HG03442 (cell line): ENCODE results near the gene LIG1.
"Not testable (repeated sequence)": the region's sequence is repeated elsewhere in the genome, so short reads cannot be mapped to it uniquely, and the experiment has no call there.

Experiments used
- ATAC-seq: cut with Tn5 transposase; IDR thresholded peaks from one replicate; pipeline ENCODE4 v1.9.1; 2021; ENCODE audit warnings: mild to moderate bottlenecking, moderate library complexity; ENCODE audit not compliant: unreplicated experiment

LIG1 gene

DNA sequence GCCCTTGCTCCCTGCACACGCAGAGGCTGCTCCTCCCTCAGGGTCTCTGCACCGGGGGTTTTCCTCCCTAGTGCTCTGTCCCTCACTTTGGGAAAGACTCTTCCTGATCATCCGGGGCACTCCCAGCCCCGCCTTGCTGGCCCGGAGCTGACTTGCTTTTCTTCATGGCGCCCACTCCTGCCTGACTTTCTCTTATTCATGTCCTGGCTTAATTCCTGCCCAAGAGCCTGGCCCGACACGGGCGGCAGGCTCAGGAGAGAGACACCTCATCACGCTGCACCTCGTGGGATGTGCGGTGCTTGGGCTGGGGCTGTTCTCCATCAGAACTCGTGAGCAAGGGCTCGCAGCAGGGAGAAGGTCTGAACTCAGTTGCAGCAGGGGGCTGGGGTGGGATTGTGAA lies 47.7 kb downstream of the LIG1 start:
- ATAC-seq: no peak

DNA sequence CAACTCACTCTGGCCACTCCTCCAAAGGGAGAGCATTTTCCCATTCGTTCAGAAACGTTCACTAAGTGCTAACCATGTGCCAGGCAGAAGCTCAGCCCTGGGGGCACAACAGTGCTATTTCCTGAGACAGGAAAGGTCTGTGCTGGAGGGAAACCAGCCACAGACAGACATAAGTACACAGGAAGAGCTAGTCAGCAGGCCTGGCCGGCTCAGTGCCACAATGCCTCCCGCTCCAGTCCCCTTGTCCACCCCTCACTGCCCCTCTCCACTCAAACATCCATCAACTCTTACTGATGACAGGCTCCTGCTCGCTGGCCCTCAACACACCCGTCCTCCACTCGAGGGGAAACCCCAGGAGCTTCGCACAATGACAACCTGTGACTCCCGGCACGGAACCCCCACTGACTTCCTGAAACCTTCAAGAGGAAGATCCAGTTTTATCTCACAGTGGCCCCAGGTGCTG lies 48.2 kb downstream of the LIG1 start:
- ATAC-seq: no peak

DNA sequence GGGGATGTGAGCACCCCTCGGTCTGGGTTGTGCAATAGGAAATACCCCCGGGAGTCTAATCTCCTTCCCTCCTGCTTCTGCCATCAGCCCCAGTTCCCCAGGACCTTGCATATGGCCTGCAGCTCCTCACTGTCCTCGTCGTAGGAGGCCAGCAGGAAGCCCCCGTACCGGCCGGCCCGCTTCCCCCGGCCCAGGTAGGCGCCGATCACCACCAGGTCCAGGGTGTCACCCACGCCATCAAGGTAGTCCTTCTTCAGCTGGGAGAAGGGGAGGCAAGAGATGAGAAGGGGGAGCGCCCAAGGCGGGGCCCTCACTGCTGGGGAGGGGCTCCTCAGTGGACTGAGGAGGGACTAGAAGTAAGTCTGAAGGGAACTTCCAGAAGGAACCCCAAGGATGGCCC lies 49.1 kb downstream of the LIG1 start:
- no peak for ATAC-seq

DNA sequence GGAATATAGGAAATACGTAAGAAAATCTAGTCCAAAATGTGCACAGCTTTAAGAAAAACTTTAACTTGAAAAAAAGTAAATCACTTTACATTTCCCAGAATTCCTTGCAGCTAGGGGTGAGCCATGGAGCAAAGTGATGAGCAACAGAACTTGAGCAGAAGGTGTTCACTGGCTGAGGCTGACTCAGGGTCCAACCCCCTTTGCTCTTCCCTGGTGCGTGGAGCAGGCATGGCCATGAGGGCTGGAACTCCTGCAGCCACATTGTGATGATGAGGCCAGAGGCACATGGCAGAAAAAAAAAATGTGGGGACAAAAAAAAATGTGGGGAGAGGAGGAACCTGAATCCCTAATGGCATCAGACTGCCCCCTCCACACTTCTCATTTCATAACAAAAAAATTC lies 49.6 kb downstream of the LIG1 start:
- ATAC-seq: no peak

DNA sequence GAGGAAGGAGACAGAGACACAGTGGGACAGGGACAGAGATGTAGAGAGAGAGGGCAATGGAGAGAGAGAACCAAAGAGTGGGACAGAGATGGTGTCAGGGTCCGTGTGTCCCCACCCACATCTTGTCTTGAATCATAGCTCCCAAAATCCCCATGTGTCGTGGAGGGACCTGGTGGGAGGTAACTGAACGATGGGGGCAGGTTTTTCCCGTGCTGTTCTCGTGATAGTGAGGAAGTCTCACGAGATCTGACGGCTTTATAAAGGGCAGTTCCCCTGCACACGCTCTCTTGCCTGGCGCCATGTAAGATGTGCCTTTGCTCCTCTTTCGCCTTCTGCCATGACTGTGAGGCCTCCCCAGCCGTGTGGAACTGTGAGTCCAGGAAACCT lies 52.0 kb downstream of the LIG1 start:
- ATAC-seq: no peak

DNA sequence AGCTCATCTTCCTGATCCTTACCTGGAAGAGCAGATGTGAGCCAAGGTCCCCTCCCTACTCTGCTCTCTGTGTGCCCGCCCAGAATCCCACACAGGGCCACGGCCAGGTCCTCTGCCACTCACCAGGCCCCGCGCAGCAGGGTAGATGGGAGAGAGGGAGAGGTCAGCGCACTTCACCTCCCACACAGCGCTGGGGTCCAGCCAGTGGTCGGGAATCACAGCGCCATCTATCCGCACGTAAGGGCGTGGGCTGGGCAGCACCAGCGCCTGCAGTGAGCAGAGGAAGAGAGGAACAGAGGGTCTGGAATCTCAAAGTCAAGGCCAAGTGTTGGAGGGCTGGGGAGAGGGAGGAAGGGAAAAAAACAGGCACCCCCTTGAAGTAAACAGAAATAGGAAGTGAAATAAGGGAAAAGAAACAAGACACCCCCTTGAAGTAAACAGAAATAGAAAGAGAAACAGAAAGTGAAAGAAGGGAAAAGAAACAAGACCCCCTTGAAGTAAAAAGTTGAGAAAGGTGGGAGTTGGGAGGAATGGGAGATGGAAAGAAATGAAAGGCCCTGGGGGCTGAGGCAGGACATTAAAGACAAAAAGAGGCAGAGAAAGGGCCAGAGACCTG lies 52.5 kb downstream of the LIG1 start:
- no peak for ATAC-seq

DNA sequence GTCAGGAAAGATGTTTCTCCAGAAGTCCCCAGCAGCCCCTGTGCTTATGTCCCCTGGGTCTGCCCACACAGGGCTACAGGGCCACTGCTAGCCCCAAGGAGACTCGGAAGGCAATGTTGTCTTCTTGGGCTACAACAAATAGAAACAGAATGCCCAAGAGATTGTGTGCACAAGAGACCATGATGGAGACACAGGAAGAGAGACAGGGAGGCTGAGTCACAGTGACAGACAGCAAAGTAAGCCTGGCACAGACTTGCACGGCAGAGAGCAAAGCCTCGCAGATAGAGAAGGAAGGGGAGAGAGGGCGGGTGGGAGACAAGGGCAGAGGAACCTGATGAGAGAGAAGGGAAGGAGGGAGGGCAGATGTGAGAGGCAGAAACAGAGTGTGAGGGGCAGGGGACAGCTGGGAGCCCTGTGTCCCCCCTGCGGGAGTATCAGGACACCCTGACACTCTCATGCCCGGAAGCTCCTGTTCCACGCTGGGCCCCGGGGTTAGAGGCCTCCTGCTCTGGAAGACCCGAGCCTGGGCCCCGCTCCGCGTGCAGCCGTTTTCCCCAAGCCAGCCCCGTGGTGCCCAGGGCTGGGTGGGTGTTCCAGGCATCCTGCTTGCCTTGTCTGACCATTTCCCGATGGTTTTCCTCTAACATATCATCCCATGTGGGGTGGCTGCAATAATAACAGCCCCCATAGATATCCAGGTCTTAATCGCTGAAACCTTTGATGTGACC lies 56.8 kb downstream of the LIG1 start:
- no peak for ATAC-seq

DNA sequence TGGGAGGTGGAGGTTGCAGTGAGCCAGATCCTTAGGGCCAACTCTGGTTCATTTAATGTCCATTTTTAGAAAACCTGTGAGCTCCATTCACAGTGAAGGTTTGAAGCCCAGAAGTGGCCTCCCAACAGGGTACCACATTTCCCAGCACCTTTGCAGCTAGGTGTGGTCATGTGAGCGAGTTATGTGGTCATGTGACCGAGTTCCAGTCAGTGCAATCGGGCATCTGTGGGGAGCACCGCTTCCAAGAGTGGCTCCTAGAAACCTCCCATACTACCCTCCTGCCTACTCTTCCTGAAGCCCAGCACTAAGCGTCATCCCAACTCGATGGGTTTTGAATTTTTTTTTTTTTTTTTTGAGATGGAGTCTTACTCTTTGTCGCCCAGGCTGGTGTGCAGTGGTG lies 58.9 kb downstream of the LIG1 start:
- ATAC-seq: no peak

DNA sequence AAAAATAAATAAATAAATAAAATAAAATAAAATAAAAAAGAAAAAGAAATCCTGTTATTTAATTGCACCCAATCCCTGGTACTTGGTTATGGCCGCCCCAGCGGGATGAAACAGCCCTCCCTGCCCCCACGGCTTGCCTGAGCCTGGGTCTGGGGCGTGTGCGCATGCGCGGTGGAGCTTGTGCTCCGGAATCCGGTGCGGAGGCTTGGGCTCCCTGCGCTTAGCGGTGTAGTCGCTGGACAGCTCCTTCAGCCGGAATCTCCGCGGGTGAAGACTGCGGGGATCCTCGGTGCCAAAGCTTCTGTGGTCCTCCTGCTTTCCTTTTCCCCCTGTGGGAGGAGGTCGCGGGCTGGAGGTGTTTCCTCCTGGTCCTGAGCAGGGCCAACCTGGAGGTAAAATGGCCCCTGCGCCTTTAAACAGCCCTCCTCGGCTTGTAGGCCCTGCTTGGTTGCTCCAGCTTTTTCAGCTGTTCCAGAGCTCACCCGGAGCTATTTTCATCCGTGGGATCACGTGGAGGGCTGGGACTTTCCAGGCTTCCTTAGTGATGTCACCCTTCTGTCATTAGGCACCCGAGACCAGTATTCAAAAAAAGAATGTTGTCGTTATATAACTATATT lies 59.7 kb downstream of the LIG1 start, which contains the start of gene PLA2G4C:
Gene PLA2G4C (minus strand): TSS at position 468 of the 617 bp plus-strand sequence. CDS start 4,288 bp downstream, outside the sequence.
- ATAC-seq: no peak

DNA sequence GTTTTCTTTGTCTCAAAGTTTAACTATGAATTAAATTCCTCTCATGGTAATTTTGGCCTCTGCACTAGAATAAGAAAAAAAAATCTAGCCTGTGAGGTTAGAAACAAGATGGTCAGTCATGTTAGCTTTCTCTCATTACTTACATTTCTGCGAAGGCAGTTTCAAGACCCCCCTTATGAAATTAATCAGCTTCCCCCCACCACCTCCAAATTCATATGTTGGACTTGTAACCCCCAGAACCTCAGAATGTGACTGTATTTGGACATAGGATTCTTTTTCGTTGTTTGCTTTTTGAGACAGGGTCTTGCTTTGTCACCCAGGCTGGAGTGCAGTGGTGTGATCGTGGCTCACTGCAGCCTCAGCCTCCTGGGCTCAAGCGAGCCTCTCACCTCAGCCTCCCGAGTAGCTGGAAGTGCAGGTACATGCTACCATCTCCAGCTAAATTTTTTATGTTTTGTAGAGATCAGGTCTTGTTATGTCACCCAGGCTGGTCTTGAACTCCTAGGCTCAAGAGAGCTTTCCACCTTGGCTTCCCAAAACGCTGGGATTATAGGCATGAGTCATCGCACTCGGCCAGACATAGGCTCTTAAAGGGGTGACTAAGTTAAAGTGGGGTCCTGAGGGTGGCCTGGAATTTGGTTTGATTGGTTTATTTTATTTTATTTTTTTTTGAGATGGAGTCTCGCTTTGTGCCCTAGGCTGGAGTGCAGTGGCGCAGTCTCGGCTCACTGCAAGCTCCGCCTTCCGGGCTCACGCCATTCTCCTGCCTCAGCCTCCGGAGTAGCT lies 61.0 kb downstream of the LIG1 start:
- no peak for ATAC-seq

DNA sequence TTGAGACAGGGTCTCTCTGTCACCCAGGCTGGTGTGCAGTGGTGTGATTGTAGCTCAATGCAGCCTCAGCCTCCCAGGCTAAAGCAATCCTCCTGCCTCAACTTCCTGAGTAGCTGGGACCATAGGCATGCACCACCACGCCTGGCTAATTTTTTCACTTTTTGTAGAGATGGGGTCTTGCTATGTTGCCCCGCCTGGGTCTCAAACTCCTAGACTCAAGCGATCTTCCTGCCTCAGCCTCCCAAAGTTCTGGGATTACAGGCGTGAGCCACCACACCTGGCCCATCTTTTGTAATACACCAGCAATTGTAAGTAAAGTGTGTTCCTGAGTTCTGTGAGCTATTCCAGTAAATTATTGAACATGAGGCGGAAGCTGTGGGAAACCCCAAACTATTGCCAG lies 66.2 kb downstream of the LIG1 start:
- ATAC-seq: no peak

DNA sequence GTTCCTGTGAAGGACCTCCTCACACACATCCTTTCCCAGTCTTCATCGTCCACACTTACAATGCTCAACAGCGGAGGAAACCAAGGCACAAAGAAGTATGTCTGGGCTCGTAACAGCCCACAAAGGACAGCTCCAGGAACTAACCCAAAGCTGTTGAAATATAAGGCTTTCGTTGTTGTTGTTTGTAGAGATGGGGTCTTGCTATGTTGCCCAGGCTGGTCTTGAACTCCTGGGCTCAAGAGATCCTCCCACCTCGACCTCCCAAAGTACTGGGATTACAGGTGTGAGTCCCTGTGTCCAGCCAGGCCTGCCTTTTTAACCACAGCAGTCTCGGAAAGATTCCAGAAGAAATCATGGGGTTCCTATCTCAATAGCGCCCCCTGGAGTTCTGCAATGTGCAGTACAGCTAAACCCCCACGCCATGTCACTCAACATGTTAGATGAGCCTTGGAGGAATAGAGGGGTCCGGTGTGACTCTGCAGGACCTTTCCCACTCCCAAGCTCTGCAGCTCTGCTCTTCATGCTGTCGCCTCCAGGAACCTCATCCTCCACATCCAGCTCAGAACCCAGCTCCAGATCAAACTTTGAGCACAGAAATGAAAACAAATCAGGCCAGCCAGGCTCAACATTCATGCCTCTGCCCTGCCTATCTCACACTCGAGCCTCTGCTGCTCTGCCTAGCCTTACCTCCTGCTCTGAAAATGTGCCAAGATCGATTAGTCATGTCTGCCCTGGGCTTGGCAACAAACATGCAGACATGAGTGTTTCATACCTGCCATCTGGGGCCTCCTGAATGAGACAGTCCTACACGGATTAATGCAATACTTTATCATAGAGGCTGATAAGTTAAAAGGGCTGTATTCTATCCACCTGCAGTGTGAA lies 67.0 kb downstream of the LIG1 start:
- ATAC-seq: no peak

DNA sequence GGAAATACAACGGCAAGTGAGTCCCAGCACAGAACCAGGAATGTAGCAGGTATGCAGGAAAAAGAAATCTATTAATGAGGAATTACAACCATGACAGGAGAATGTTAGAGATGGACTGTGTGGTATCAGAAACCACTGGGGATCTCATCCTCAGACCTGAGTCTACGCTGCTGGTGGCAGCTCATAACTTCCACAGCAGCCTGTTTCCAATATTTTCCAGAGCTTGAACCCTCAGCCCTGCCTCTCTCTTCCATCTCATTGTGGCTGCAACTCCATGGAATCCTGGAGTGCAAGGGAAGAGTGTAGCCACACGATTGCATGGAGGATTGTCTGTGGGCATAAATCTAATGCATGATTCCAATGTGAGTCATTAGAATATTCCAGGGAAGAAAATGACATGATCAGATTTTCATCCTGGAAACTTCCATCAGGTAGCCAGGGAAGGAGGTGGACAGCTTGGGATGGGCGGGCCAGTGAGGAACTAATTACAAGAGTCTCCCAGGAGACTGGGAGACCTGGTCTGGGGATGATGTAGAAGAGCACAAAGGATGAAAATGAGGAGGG lies 74.5 kb downstream of the LIG1 start:
- ATAC-seq: no peak

DNA sequence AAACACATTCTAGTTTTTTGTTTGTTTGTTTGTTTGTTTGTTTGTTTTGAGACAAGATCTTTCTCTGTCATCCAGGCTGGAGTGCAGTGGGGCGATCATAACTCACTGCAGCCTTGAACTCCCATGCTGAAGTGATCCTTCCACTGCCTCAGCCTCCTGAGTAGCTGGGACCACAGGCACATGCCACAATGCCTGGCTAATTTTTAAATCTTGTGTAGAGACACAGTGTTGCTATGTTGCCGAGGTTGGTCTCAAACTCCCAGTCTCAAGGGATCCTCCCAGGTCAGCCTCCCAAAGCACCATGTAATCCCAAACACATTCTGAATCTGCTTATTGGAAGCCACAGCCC lies 75.3 kb downstream of the LIG1 start:
- no peak for ATAC-seq

DNA sequence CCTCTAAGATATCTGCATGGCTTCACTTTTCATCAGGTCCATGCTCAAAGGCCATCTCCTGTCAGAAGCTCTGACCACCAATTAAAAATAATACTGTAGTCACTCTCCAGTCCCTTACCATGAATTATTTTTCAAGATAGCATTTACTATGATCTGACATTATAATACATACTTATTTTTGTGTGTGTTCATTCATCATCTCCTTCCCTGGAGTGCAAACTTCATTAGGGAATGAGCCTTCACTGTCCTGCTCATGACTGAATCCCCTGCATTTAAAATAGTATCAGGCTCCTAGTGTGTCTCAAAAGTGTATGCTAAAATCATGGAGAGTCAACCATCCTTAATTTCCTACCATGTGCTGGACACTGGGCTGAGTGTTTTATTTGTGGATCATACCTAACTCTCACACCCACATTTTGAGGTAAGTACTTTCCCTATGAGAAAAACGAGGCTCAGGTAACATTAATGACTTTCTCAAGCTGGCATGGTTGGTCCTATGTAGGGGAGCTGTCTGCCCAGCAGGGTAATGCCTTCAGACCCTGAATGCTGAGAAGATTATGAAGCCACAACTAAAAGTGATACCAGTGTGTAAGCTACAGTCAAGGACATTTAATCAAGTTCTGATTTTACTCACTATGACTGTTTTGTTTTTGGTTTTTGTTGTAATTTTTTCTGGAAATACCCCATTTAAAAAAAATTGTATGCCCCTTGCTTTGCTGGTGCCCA lies 75.9 kb downstream of the LIG1 start:
- no peak for ATAC-seq

DNA sequence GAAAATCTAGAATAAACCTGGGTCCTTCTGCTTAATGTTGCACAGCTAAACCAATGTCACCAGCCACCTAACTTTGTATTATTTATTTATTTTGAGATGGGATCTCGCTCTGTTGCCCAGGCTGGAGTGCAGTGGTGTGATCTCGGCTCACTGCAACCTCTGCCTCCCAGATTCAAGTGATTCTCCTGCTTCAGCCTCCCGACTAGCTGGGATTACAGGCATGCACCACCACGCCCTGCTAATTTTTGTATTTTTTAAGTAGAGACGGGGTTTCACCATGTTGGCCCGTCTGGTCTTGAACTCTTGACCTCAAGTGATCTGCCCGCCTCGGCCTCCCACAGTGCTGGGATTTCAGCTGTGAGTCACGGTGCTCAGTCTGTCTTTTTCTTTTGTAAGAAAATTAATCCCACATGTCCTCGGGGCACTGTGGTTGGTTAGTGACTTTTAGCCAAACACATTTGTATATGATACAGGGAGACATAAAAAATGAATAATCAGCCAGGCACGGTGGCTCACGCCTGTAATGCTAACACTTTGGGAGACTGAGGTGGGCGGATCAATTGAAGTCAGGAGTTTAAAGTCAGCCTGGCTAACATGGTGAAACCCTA lies 78.9 kb downstream of the LIG1 start:
- not testable (repeated sequence) for ATAC-seq

DNA sequence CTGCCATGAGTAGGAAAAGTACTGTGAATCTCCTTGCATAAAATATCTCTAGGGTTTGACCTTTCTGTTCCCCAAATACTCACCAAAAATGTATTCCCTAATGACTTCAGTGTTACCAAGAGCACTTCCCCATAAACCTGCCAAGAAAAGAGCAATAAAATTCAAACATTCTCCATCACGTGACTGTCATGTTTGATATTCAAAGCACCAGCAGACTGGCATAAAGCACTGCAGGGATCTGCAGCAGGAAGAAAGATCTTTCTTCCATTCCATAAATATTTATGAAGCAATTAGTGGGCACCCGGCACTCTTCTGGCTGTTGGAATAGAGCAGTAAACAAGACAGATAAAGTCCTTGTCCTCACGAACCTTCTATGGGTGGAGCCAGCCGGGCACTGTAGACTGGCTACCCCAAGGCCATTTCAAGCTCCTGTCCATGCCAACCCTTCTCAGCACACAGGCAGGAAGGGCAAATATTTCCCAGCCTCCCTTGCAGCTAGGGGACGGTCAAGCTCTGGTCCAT lies 79.8 kb downstream of the LIG1 start:
- no peak for ATAC-seq

DNA sequence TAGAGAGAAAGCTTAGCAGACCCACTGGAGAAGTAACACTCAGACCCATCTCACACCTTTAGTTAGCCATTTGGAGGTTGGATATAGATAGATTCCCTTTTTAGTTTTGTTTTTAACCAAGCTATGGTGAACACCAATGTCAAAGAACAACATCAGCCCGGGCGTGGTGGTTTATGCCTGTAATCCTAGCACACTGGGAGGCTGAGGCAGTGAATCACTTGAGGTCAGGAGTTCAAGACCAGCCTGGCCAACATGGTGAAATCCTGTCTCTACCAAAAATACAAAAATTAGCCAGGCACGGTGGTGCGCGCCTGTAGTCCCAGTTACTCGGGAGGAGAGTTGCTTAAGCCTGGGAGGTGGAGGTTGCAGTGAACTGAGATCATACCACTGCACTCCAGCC lies 81.2 kb downstream of the LIG1 start:
- not testable (repeated sequence) for ATAC-seq
